AG09309 (cell line): ENCODE results near the gene NUP50.

Source experiments
- DNase-seq: peaks from one replicate; pipeline ENCODE4 v3.0.0-alpha.2; 2010; ENCODE audit warnings: low read depth
- H3K4me3 ChIP-seq: 2 replicates; pipeline ENCODE4 v1.5.1; 2011; ENCODE audit warnings: mild to moderate bottlenecking, low read depth, low read length, moderate library complexity; ENCODE audit not compliant: control insufficient read depth
- CTCF ChIP-seq: IDR thresholded peaks from 2 replicates; pipeline ENCODE4 v1.5.1; 2011; ENCODE audit warnings: mild to moderate bottlenecking, low read depth, low read length, inconsistent platforms; ENCODE audit not compliant: insufficient read depth, control insufficient read depth; ENCODE audit errors: missing control alignments

Gene NUP50

DNA sequence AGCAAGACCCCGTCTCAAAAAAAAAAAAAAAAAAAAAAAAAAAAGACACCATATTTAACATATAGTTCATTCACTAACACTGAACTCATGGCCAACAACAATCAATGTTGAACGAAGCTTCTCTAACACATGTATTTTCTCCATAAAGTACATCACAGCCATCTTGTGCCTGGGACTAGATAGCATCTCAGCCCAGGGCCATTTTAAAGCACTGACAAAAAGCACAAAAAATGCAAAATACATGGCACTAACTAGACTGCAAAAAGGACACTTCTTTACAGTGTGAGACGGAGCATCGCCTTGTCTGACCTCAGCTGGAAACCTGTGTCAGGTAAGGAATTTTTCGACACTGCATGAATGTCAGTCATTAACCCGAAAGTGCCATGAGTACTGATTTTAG lies 53.6 kb downstream of the NUP50 start:
- no peak overlapping the region for H3K4me3 ChIP-seq
- TF ChIP-seq CTCF = no peak
- DNase-seq = no peak

- H3K4me3 ChIP-seq = no peak overlapping the region
- no peak for TF ChIP-seq CTCF
- no peak for DNase-seq
Observed at GRCh38 chr22:45217806-45218205, 54.1 kb downstream of the NUP50 start.

DNA sequence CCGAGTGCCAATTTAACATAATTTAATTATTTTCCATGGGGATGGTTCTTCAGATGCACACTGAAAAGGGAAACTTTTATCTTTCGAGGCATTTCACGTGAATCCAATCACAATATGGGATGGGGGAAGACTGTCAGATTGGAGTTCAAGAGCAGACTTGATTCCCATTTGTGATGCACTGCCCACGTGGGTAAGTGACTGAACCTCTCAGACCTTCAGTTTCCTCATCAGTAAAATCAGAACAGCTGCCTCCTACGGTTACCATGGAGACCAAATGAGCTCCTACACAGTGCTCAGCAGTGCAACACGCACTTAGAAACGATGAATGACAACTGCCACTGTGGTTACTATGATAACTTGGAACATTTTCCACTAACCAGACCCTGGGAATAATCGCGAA lies 55.3 kb downstream of the NUP50 start:
- no peak for DNase-seq
- TF ChIP-seq CTCF = no peak
- no peak overlapping the region for H3K4me3 ChIP-seq

DNA sequence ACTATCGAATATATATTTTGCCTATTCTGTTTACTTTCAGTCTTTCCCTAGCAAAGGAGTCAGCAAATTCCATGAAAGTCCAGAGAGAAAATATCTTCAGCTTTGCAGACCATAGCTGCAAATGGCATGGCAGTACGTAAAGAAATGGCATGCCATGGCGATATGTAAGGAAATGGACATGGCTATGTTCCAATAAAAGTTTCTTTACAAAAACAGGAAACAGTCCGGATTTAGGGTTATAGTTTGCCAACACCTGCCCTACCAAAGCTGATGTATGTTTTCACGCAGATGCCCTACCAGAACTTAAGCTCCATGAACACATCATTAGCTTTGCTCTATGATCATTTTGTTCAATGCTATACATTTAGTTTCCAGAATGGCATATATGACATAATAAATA lies 57.5 kb downstream of the NUP50 start:
- H3K4me3 ChIP-seq = no peak overlapping the region
- no peak for DNase-seq
- TF ChIP-seq CTCF = no peak

- DNase-seq = no peak
- no peak for TF ChIP-seq CTCF
Observed at GRCh38 chr22:45223304-45224117, 59.8 kb downstream of the NUP50 start.

DNA sequence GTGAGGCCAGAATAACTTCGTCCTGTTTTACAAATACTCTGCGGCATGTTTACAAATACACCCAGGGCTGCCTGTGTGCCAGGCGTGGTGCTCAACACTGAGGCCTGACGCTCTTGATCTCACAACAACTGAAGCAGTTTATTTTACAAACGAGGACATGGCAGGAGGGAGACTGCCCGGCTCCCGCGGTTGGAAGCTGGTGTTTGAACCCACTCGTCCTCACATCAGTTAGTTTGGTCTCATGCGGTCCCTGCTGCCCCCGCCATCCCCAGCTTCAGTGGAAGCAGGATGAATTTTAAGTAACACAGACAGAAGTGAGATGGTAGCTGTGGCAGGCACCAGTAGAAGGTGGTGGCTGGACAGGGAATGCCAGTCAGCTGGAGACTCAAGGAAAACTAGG lies 60.6 kb downstream of the NUP50 start:
- DNase-seq = no peak
- no peak overlapping the region for H3K4me3 ChIP-seq
- no peak for TF ChIP-seq CTCF

More at GRCh38 chr22:45223304-45224117, 59.8 kb downstream of the NUP50 start:
- H3K4me3 ChIP-seq = no peak overlapping the region
